ENCODE data around the gene SMIM9.

The SMIM9 gene

DNA sequence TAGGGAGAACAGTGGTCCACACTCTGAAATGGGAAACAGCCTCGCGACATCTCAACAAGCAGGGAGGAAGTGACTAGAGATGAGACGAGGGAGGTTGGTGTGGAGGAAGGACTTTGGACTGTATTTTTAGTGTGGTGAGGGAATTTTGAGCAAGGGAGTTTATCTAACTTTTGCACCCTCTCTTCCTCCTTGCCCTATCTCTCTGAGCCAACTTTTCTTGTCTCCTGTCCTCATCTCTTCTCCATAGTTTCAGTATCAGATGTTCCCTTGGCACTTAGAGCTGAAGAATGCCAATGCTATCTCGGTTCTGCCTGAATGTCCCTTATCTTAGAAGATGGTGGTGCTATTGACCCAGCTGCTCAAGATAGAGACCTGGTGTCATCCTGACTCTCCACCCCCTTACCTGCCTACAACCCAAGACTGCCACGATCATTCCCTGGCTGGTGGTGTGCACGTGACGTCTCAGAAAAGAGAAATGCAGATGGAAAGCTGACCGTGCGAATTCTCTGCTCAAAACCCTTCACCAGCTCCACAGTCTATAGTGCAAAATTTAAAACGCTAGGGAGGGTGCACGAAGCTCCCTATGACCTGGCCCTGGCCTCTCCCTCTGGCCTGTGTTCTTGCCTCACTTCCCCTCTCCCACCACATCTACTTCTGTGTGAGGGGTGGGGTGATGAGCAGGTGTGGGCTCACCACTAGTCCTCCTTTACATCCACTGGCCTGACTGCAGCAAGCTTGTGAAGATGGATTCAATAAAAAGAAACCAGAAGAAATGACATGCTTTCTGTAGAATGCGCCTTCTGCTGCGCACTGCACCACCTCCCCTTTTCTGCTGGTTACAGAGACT lies 50.1 kb downstream of the SMIM9 start:
- no peak for DNase-seq (ENCODE audit: low read depth in 2 of 2, low spot score in 1 of 2)

DNA sequence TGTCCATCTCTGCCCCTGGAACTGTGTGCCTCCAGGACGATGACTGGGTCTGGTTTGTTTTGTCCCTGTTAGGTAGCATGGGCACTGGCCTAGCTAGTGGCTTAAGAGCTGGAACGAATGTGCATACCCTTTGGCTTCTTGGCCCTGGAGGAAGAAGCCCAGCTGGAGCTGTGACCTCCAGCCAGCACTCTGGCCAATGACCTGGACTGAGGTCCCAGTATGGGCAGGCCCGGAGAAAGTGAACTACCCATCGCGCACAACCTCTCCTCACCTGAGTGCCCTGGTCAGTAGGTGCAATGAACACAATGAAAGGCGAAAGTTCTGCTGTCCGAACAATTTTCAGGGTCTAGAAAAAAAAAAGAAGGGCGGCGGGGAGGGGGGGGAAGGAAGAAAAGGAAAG lies 53.5 kb downstream of the SMIM9 start:
- DNase-seq (ENCODE audit: low read depth in 2 of 2, low spot score in 1 of 2), result no peak

DNA sequence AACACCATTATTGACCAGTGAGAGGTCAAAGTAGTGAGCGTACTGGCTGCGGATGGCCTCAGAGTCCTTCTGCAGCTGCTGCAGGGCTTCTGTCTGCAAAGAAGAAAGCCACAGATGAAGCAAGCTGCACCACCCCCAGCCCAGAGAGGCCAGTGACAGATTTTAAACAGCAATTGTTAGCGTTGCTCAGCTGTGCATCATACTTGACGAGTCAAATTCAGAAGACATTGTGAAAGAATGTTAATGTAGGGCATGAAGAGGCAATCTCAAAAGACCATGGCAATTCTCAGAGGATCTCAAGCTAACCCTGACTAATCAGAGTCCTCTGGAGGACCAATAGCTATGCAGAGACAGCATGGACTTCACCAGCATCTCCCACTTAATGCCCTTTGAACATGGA lies 55.2 kb downstream of the SMIM9 start:
- DNase-seq (ENCODE audit: low read depth in 2 of 2, low spot score in 1 of 2), result no peak

DNA sequence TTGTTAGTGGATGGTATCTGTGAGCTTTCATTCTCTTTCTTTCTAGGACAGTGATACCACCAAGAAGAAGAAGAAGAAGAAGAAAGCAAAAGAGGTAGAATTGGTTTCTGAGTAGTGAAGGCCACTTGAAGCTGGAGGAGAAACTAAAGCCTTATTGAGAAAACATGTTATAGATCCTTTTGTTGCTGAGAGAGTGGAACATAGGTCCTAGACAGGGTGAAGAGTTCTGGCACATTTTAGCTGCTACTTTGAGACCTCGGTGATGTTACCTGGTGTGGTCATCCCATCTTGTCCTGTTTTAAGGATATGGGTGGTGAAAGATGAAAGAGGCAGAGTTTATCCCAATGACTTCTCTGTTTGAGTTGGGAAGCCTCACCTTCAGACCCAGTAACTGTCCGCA lies 57.7 kb downstream of the SMIM9 start:
- no peak for DNase-seq (ENCODE audit: low read depth in 2 of 2, low spot score in 1 of 2)

DNA sequence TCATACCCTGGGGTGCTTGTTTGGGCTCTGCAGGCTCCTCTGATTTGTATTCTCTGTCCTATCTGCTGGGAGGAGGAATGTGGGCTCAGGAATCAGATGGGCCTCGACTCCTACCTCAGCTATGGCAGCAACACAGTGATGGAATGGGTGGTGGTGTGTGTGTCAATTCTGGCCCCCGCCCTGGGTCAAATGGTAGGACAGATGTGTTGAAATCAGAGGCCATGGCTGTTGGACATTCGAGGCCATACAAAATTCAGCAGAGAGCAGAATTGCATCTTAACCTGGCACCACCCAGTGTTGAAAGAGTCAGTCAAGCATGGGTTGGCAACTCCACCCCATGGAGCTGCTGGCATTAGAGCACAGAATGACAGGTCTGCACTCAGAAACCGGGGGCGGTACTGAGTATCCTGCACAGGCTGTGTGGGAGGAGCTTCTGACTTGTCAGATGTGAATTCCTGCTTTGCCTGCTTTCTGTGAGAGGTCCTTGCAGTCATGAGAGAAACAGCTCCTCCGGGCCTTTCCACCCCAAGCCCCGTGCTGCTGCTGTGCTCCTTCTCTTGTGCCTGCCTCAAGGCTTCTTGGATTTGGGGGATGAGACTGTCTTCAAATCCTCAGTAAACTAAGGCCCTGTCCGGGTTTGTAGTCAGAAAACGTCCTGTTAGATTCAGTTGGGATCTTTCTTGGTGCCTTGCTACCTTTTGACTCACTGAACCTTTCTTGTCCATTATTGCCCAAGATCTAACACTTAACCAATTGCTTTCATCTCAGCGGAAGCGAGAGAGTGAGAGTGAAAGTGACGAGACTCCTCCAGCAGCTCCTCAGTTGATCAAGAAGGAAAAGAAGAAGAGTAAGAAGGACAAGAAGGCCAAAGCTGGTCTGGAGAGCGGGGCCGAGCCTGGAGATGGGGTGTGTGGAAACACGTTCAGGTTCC lies 58.8 kb downstream of the SMIM9 start:
- no peak for DNase-seq (ENCODE audit: low read depth in 2 of 2, low spot score in 1 of 2)

DNA sequence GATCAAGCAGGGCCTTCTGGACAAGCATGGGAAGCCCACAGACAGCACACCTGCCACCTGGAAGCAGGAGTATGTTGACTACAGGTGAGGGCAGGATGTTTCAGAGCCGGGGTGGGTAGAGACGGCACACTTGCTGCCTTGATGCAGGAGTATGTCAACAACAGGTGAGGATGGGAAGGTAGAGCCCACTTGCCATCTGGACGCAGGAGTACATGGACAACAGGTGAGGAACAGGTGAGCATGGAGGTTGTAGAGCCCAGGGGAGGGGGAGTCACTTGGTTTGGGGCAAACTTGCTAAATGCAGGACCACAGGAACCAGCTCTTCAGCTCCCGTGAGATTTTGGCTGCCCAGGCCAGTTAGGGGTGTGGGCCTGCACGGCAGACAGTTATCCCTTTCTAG lies 59.8 kb downstream of the SMIM9 start:
- no peak for DNase-seq (ENCODE audit: low read depth in 2 of 2, low spot score in 1 of 2)
